GM08714 (cell line): ENCODE data around the gene MBTPS2.

ENCODE experiments used
- H3K4me3 ChIP-seq: fragments of 200-500 bp; sonication (Bioruptor generic); 2 replicates; pipeline ENCODE4 v1.5.1; 2014; ENCODE audit warnings: mild to moderate bottlenecking, low read length, inconsistent platforms
- ZNF274 ChIP-seq: IDR thresholded peaks from 2 replicates; pipeline ENCODE4 v1.6.1; 2012; ENCODE audit warnings: mild to moderate bottlenecking, low read depth, low read length

The MBTPS2 gene

DNA sequence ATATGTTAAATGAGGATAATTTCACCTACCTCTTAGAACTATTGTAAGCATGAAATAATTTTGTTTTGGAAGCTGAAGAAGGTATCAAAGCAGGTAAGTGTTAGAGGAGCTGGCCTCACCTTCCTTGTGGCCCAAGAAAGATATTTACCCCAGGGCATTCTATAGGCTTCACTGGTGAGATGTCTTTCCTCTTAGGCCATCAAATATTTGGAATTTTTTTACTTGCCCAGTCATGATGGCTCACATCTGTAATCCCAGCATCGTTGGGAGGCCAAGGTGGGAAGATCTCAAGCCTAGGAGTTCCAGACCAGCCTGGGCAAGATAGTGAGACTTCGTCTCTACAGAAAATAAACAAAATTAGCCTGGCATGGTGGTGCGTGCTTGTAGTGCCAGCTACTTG, 95.0 kb downstream of the MBTPS2 start:
- H3K4me3 ChIP-seq: no peak overlapping the region
- TF ChIP-seq ZNF274: no peak
